GM12878 (cell line): ENCODE measurements around the gene ITPKB. TPM values are rescaled to one million over a fixed set of nuclear protein-coding genes. Genes with fewer than 3 reads are reported as not detected.

ENCODE experiments used
- ATAC-seq: fragments of 200-7000 bp; cut with Tn5 transposase; 3 replicates; pipeline ENCODE4 v1.9.1; 2020; ENCODE audit warnings: mild to moderate bottlenecking, moderate library complexity
- BruUV-seq: library from RNA; stranded (reverse); fragments of 400-500 nt; replicated peaks from 2 replicates; lab custom pipeline; 2021; lab: Mats Ljungman, UMichigan
- CTCF ChIA-PET: fragments of 300-600 bp; sonication (Branson Sonifier 250); formaldehyde crosslinking; extraction: SDS; loops from one replicate; lab custom pipeline; 2021; ENCODE audit warnings: inconsistent platforms; lab: Yijun Ruan, JAX
- POLR2A ChIA-PET: fragments of 350-600 bp; formaldehyde crosslinking; extraction: SDS; loops from one replicate; lab custom pipeline; 2021; ENCODE audit warnings: inconsistent platforms; lab: Charles Lee
- RAD21 ChIA-PET: fragments of 300-600 bp; sonication (Branson Sonifier 250); formaldehyde crosslinking; loops from one replicate; lab custom pipeline; 2023; ENCODE audit warnings: antibody characterized with exemption; ENCODE audit not compliant: unreplicated experiment; lab: Charles Lee
- SMC1A ChIA-PET: fragments of 300-600 bp; sonication (Branson Sonifier 250); formaldehyde crosslinking; loops from one replicate; lab custom pipeline; 2023; ENCODE audit not compliant: unreplicated experiment, uncharacterized antibody; lab: Charles Lee
- DNase-seq: peaks from one replicate; pipeline ENCODE4 v3.0.0-alpha.2; 2011; ENCODE audit warnings: low read depth, low spot score
- FAIRE-seq: peaks from 3 replicates; lab custom pipeline; 2011; peaks lifted over from hg19 to GRCh38; lab: Jason Lieb, UNC
- H2AFZ ChIP-seq: 2 replicates; pipeline ENCODE4 v1.6.0; 2011; ENCODE audit warnings: low read depth, low read length, control low read depth; ENCODE audit not compliant: control insufficient read depth
- H3K27ac ChIP-seq: 2 replicates; pipeline ENCODE4 v1.5.1; 2011; ENCODE audit warnings: control low read depth; ENCODE audit not compliant: control insufficient read depth, insufficient read depth
- H3K27me3 ChIP-seq, 2 experiments: replicated peaks in 1 of 2; 2 replicates each; pipeline versions ENCODE4 v1.6.0 to v1.6.1; 2011; ENCODE audit warnings: low read length in 1 of 2; ENCODE audit not compliant: control insufficient read depth in 2 of 2, insufficient read depth in 2 of 2
- H3K36me3 ChIP-seq, 2 experiments: 2 replicates each; pipeline ENCODE4 v1.5.1; 2011; ENCODE audit warnings: low read length in 1 of 2; ENCODE audit not compliant: control insufficient read depth in 2 of 2, insufficient read depth in 2 of 2
- H3K4me1 ChIP-seq: 2 replicates; pipeline ENCODE4 v1.6.1; 2011; ENCODE audit warnings: mild to moderate bottlenecking, low read length, moderate library complexity, mixed read lengths; ENCODE audit not compliant: control insufficient read depth, insufficient read depth
- H3K4me2 ChIP-seq: 2 replicates; pipeline ENCODE4 v1.6.0; 2011; ENCODE audit warnings: control low read depth; ENCODE audit not compliant: control insufficient read depth, insufficient read depth
- H3K4me3 ChIP-seq: fragments of 200-600 bp; sonication (generic); 2 replicates; pipeline ENCODE4 v1.5.1; 2016
- H3K79me2 ChIP-seq: 2 replicates; pipeline ENCODE4 v1.6.0; 2011; ENCODE audit warnings: low read length; ENCODE audit not compliant: control insufficient read depth, insufficient read depth
- H3K9ac ChIP-seq: 2 replicates; pipeline ENCODE4 v1.8.0; 2011; ENCODE audit warnings: low read length, control low read depth, mixed read lengths; ENCODE audit not compliant: control insufficient read depth, insufficient read depth
- H3K9me3 ChIP-seq: replicated peaks from 3 replicates; pipeline ENCODE4 v1.5.1; 2011; ENCODE audit warnings: mild to moderate bottlenecking, low read length; ENCODE audit not compliant: control insufficient read depth, insufficient read depth
- H4K20me1 ChIP-seq: 2 replicates; pipeline ENCODE4 v1.6.0; 2011; ENCODE audit not compliant: control insufficient read depth, insufficient read depth
- BRCA1 ChIP-seq: IDR thresholded peaks from 2 replicates; pipeline ENCODE4 v1.6.1; 2011; ENCODE audit warnings: low read depth, low read length, improper control_type of control experiment
- CHD4 ChIP-seq: fragments of 200-600 bp; sonication (generic); IDR thresholded peaks from 2 replicates; pipeline ENCODE4 v1.6.1; 2016; ENCODE audit warnings: mild to moderate bottlenecking
- CREB1 ChIP-seq: IDR thresholded peaks from 2 replicates; pipeline ENCODE4 v1.6.1; 2012; ENCODE audit warnings: low read depth, mild to moderate bottlenecking, inconsistent platforms
- CREM ChIP-seq: IDR thresholded peaks from 2 replicates; pipeline ENCODE4 v1.6.1; 2014; ENCODE audit warnings: antibody characterized with exemption, low read depth
- EED ChIP-seq: sonication (generic); IDR thresholded peaks from 2 replicates; pipeline ENCODE4 v1.6.1; 2016; ENCODE audit warnings: antibody characterized with exemption, low read depth
- FOXM1 ChIP-seq: IDR thresholded peaks from 2 replicates; pipeline ENCODE4 v1.6.1; 2012; ENCODE audit warnings: low read depth, mild to moderate bottlenecking, inconsistent platforms, low read length, moderate library complexity
- IKZF1 ChIP-seq: fragments of 450-650 bp; conservative IDR thresholded peaks from 2 replicates; pipeline ENCODE4 v1.6.1; 2017; ENCODE audit warnings: antibody characterized with exemption, mild to moderate bottlenecking
- IKZF2 ChIP-seq, 2 experiments: fragments of 450-650 bp; IDR thresholded peaks; 2 replicates each; pipeline ENCODE4 v1.6.1; 2017; ENCODE audit warnings: mild to moderate bottlenecking in 2 of 2, moderate library complexity in 2 of 2
- MEF2B ChIP-seq: fragments of 450-650 bp; IDR thresholded peaks from 2 replicates; pipeline ENCODE4 v1.6.1; 2018; ENCODE audit warnings: mild to moderate bottlenecking, moderate library complexity; ENCODE audit not compliant: partially characterized antibody, poor library complexity, severe bottlenecking
- MTA2 ChIP-seq: fragments of 450-650 bp; IDR thresholded peaks from 2 replicates; pipeline ENCODE4 v1.6.1; 2016; ENCODE audit warnings: low read depth, mild to moderate bottlenecking, moderate library complexity
- MTA3 ChIP-seq: IDR thresholded peaks from 2 replicates; pipeline ENCODE4 v1.6.1; 2012; ENCODE audit warnings: low read length, inconsistent platforms, borderline replicate concordance
- NFIC ChIP-seq: IDR thresholded peaks from 2 replicates; pipeline ENCODE4 v1.6.1; 2012; ENCODE audit warnings: low read depth, mild to moderate bottlenecking, inconsistent platforms, low read length, moderate library complexity
- POLR2A ChIP-seq: IDR thresholded peaks from 2 replicates; pipeline ENCODE4 v1.6.1; 2011; ENCODE audit warnings: low read depth, mild to moderate bottlenecking, low read length
- POLR2AphosphoS2 ChIP-seq: IDR thresholded peaks from 2 replicates; pipeline ENCODE4 v1.6.1; 2011; ENCODE audit warnings: low read depth, mild to moderate bottlenecking, low read length, improper control_type of control experiment, moderate library complexity
- POU2F2 ChIP-seq: IDR thresholded peaks from 3 replicates; pipeline ENCODE4 v1.6.1; 2011; ENCODE audit warnings: low read depth, mild to moderate bottlenecking, low read length, borderline replicate concordance
- RFX5 ChIP-seq: IDR thresholded peaks from 2 replicates; pipeline ENCODE4 v1.6.1; 2011; ENCODE audit warnings: low read depth, low read length, improper control_type of control experiment
- RUNX3 ChIP-seq: IDR thresholded peaks from 2 replicates; pipeline ENCODE4 v1.6.1; 2012; ENCODE audit warnings: low read length, inconsistent platforms
- SMAD1 ChIP-seq: fragments of 450-650 bp; IDR thresholded peaks from 2 replicates; pipeline ENCODE4 v1.6.1; 2018; ENCODE audit warnings: mild to moderate bottlenecking, low read depth; ENCODE audit not compliant: partially characterized antibody
- SMARCA5 ChIP-seq: fragments of 450-650 bp; IDR thresholded peaks from 2 replicates; pipeline ENCODE4 v1.6.1; 2017; ENCODE audit warnings: mild to moderate bottlenecking
- SPI1 ChIP-seq: IDR thresholded peaks from 2 replicates; pipeline ENCODE4 v1.6.1; 2011; ENCODE audit warnings: low read depth, mild to moderate bottlenecking, low read length, moderate library complexity, borderline replicate concordance; ENCODE audit not compliant: insufficient read depth
- SUPT20H ChIP-seq: IDR thresholded peaks from 2 replicates; pipeline ENCODE4 v1.6.1; 2011; ENCODE audit warnings: low read depth, mild to moderate bottlenecking, low read length, moderate library complexity, borderline replicate concordance; ENCODE audit not compliant: control insufficient read depth
- TCF3 ChIP-seq: IDR thresholded peaks from 2 replicates; pipeline ENCODE4 v1.6.1; 2012; ENCODE audit warnings: low read depth, mild to moderate bottlenecking, low read length, borderline replicate concordance; ENCODE audit not compliant: insufficient read depth
- TCF7 ChIP-seq: IDR thresholded peaks from 2 replicates; pipeline ENCODE4 v1.6.1; 2014; ENCODE audit warnings: antibody characterized with exemption, borderline replicate concordance
- WGBS: methylation state at CpG from one replicate; pipeline ENCODE4 v1.1.6; 2016; ENCODE audit warnings: low lambda C conversion rate; ENCODE audit not compliant: insufficient replicate concordance, insufficient coverage; ENCODE audit errors: missing lambda C conversion rate; 5-methylcytosine and 5-hydroxymethylcytosine counted together
- in situ Hi-C: fragments of 300-500 bp; cut with MboI; formaldehyde crosslinking; loops from 9 replicates; pipeline ENCODE4 v1.14.3; 2018; ENCODE audit warnings: mixed read lengths
- intact Hi-C: fragments of 100-400 bp; cut with micrococcal nuclease; formaldehyde crosslinking; loops from one replicate; pipeline ENCODE4 v1.14.2; 2022; ENCODE audit not compliant: unreplicated experiment
- polyA plus RNA-seq, 11 experiments: library from polyadenylated mRNA; depleted of rRNA in 4 of 11; unstranded in 6 of 11; stranded (reverse) in 5 of 11; fragments of >200 nt; fragmentation: Nextera tagmentation in 4 of 11; fragmentation: Illumina TruSeq in 1 of 11; extraction: Ambion mirVana in 4 of 11; extraction: Trizol in 1 of 11; gene quantifications; 1 replicate in 1 of 11; 2 replicates in 10 of 11; pipeline versions ENCODE4 v1.2.1 to v1.2.3, GENCODE V29; 2011 to 2016; ENCODE audit warnings: inconsistent platforms in 2 of 11, missing spikeins in 2 of 11, low read depth in 1 of 11
- total RNA-seq, 4 experiments: library from RNA; depleted of rRNA in 3 of 4; stranded (reverse); fragments of >200 nt in 3 of 4; fragmentation: Illumina TruSeq in 1 of 4; extraction: Trizol in 1 of 4; gene quantifications; 2 replicates each; pipeline versions ENCODE4 v1.2.1 to v1.2.3, GENCODE V29; 2013 to 2021
- TF ChIP-seq, protein P1 (sequence below): fragments of 450-650 bp; IDR thresholded peaks from 2 replicates; pipeline ENCODE4 v1.6.1; 2017; ENCODE audit warnings: low read depth, mild to moderate bottlenecking, moderate library complexity

Gene ITPKB
- total and polyA plus RNA-seq, 10 of the 15 experiments (the other 5 are each of a cell fraction or from before 2014, with no cell fraction given): 1.3 to 38.7 (median 12.9) TPM

DNA sequence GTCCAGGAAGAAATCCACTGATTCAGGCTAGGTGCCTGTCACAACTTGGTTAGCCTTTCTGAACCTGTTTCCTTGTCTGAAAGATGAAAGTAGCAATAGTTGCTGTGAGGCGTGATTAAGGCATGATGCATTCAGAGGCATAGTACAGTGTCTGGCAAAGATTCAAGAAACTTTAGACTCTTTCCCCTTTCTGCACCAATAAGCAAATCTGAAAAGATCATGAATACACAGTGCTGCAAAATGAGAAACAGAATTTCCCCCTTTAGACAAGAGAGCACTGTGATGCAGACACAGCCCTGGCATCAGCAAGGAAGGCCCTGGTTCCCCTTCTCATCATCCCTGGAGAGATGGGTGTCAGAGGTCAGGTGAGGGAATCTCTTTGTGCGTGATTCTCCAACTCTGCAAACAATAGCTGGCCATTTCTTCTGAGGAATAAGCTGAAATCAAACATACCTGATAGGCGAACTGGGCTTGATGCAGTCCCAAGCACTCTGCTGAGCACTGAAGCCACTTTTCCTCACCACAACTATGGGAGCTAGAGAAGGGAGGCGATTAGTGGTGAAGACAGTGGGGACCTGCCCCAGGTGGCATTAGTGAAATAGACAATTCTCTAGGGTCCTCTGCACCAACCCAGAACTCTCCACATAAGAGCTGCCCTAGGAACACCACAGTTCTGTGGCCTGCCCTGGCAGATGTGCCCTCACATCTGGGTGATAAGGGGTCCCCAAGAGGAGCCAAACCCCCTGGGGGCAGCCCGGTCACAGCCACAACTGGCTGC is 41.7 kb downstream of the ITPKB start:
- ChIA-PET POLR2A (interaction anchor here (0.6 to 1.8 kb wide), 8 partner anchors 15 to 74 kb away, joined by 3 to 5 read pairs (median 4); no protein-coding TSS in a partner anchor), SMC1A (interaction anchor here (0.9 to 3.5 kb wide), 18 partner anchors 9 to 132 kb away, joined by 3 to 16 read pairs (median 4); partner anchors contain the start of gene ITPKB), RAD21 (interaction anchor here (0.6 to 2.5 kb wide), 14 partner anchors 9 to 185 kb away, joined by 3 to 11 read pairs (median 5); no protein-coding TSS in a partner anchor), CTCF (interaction anchor here (0.6 to 2.6 kb wide), 13 partner anchors 8 to 291 kb away, joined by 3 to 12 read pairs (median 3); no protein-coding TSS in a partner anchor)
- 2% methylated on average over 5 of the region's 5 CpGs for WGBS
- peaks cover 29% of the 10 kb centered on the region for H3K4me1 ChIP-seq
- no peaks in the 10 kb centered on the region for H3K9me3 ChIP-seq
- in situ Hi-C loops (no loop called here), intact Hi-C loops (loop anchor here (5.0 kb wide), 1 partner anchor 130 kb away; no protein-coding TSS in a partner anchor)
- ATAC-seq (peak; percentile 85), FAIRE-seq (no peak), DNase-seq (peak; percentile 67)
- no peak overlapping the region for H2AFZ ChIP-seq
- BruUV-seq: no TSS peak
- H3K4me3 ChIP-seq: no peak overlapping the region
- H3K36me3 ChIP-seq: peaks cover 3 to 4% of the 10 kb centered on the region in 2 experiments; a peak in 3 of 4 replicates
- 0 out of 2 replicates have a peak overlapping the region, but pooled peaks have one; percentile 14 for H3K9ac ChIP-seq
- H3K27ac ChIP-seq: peak overlapping the region; percentile 60
- peaks cover 15% of the 10 kb centered on the region for H3K79me2 ChIP-seq
- peak overlapping the region; percentile 41 for H3K4me2 ChIP-seq
- H4K20me1 ChIP-seq: 0 out of 2 replicates have a peak, but pooled peaks cover 2% of the 10 kb centered on the region
- no peaks in the 10 kb centered on the region for H3K27me3 ChIP-seq
- TF ChIP-seq SPI1 (peak; percentile 35; the same call in 1 of the 2 replicates), TCF3 (no peak), POU2F2 (peak; percentile 68; the same call in 1 of the 3 replicates), EED (peak; percentile 43; the same call in 1 of the 2 replicates), BRCA1 (no peak), MTA2 (0 out of 2 replicates have a peak, but pooled peaks have one; percentile 43), POLR2A (no peak), POLR2AphosphoS2 (no peak), IKZF2 (IDR thresholded peaks at IDR 0.05) (peak; percentile 34 to 65; a peak in 2 of 4 replicates), SMARCA5 (no peak), MEF2B (peak; percentile 83), CREB1 (peak; percentile 62; the same call in 1 of the 2 replicates), SUPT20H (no peak), FOXM1 (no peak), RUNX3 (0 out of 2 replicates have a peak, but pooled peaks have one; percentile 24), CREM (peak; percentile 58; the same call in 1 of the 2 replicates), MTA3 (0 out of 2 replicates have a peak, but pooled peaks have one; percentile 30), CHD4 (no peak), RFX5 (peak; percentile 8; the same call in 1 of the 2 replicates), NFIC (peak; percentile 32; the same call in 1 of the 2 replicates), IKZF1 (peak; percentile 65), SMAD1 (peak; percentile 76), TCF7 (0 out of 2 replicates have a peak, but pooled peaks have one; percentile 22)
- TF ChIP-seq, protein P1, sequence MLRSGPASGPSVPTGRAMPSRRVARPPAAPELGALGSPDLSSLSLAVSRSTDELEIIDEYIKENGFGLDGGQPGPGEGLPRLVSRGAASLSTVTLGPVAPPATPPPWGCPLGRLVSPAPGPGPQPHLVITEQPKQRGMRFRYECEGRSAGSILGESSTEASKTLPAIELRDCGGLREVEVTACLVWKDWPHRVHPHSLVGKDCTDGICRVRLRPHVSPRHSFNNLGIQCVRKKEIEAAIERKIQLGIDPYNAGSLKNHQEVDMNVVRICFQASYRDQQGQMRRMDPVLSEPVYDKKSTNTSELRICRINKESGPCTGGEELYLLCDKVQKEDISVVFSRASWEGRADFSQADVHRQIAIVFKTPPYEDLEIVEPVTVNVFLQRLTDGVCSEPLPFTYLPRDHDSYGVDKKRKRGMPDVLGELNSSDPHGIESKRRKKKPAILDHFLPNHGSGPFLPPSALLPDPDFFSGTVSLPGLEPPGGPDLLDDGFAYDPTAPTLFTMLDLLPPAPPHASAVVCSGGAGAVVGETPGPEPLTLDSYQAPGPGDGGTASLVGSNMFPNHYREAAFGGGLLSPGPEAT: peak; percentile 32; the same call in 1 of the 2 replicates
